Measurements from ENCODE around the gene INTS11.

The INTS11 gene

GRCh38 chr1:1284221-1285101, 40.0 kb downstream of the INTS11 start:
- no peak for DNase-seq

- no peak for DNase-seq
Measured at GRCh38 chr1:1283821-1284220, 40.6 kb downstream of the INTS11 start.

GRCh38 chr1:1282998-1283397, 41.5 kb downstream of the INTS11 start:
- no peak for DNase-seq

GRCh38 chr1:1281533-1282321, 42.7 kb downstream of the INTS11 start:
- no peak for DNase-seq

GRCh38 chr1:1280782-1281481, 43.5 kb downstream of the INTS11 start:
- DNase-seq = no peak

- DNase-seq = no peak
Measured at GRCh38 chr1:1279028-1279427, 45.4 kb downstream of the INTS11 start.

- no peak for DNase-seq
Measured at GRCh38 chr1:1278620-1279019, 45.8 kb downstream of the INTS11 start.

- DNase-seq = no peak
Measured at GRCh38 chr1:1275836-1276235, 48.6 kb downstream of the INTS11 start.

GRCh38 chr1:1274931-1275431, 49.5 kb downstream of the INTS11 start:
- no peak for DNase-seq

GRCh38 chr1:1274299-1274930, 50.0 kb downstream of the INTS11 start:
- DNase-seq = no peak

- peak; percentile 95 for DNase-seq
Measured at GRCh38 chr1:1273512-1274298, 50.8 kb downstream of the INTS11 start, which contains the start of gene UBE2J2. UBE2J2 (minus strand) TSS chr1:1273854; CDS start chr1:1267992, 5,862 bp downstream.

- DNase-seq = no peak
Measured at GRCh38 chr1:1273209-1273511, 51.3 kb downstream of the INTS11 start.

- no peak for DNase-seq
Measured at GRCh38 chr1:1272341-1273208, 51.9 kb downstream of the INTS11 start.

- no peak for DNase-seq
Measured at GRCh38 chr1:1270813-1271212, 53.6 kb downstream of the INTS11 start.

- no peak for DNase-seq
Measured at GRCh38 chr1:1268284-1268682, 56.2 kb downstream of the INTS11 start.

- no peak for DNase-seq
Measured at GRCh38 chr1:1267488-1268283, 56.8 kb downstream of the INTS11 start.

- DNase-seq = no peak
Measured at GRCh38 chr1:1264868-1265272, 59.6 kb downstream of the INTS11 start.

GRCh38 chr1:1264026-1264425, 60.4 kb downstream of the INTS11 start:
- DNase-seq = no peak

- DNase-seq = no peak
Measured at GRCh38 chr1:1262758-1263157, 61.7 kb downstream of the INTS11 start.

GRCh38 chr1:1262071-1262470, 62.4 kb downstream of the INTS11 start:
- DNase-seq = no peak

All from stimulated activated CD4-positive, alpha-beta T cell treated with anti-CD3 and anti-CD28 coated beads, Interleukin-2, amount 100 ng/mL, for 24 hours (primary cell).